Stimulated activated naive CD8-positive, alpha-beta T cell treated with anti-CD3 and anti-CD28 coated beads, Interleukin-15, amount 100 ng/mL, for 72 hours (primary cell): ENCODE measurements around the gene SBNO2.

ENCODE experiments used
- ATAC-seq: fragments of 150-1000 bp; cut with Tn5 transposase; 2 replicates; pipeline ENCODE4 v1.10.0; 2021; ENCODE audit warnings: mild to moderate bottlenecking, moderate library complexity
- DNase-seq, 2 donors: peaks; one replicate each; pipeline ENCODE4 v3.0.0; 2021 to 2022
- H3K27ac Mint-ChIP-seq, 2 donors: one replicate each; pipeline ENCODE4 v1.8.0; 2022; ENCODE audit warnings: mild to moderate bottlenecking in 2 of 2, mixed read lengths in 2 of 2, moderate library complexity in 2 of 2
- H3K27me3 Mint-ChIP-seq: one replicate; pipeline ENCODE4 v1.8.0; 2022; ENCODE audit warnings: mixed read lengths
- H3K4me1 Mint-ChIP-seq: one replicate; pipeline ENCODE4 v1.8.0; 2022; ENCODE audit warnings: mild to moderate bottlenecking, mixed read lengths
- H3K4me3 Mint-ChIP-seq, 2 donors: one replicate each; pipeline ENCODE4 v1.8.0; 2022; ENCODE audit warnings: mild to moderate bottlenecking in 2 of 2, mixed read lengths in 2 of 2, moderate library complexity in 1 of 2
- H3K9me3 Mint-ChIP-seq, 2 donors: one replicate each; pipeline ENCODE4 v1.8.0; 2022; ENCODE audit warnings: mixed read lengths in 2 of 2

The SBNO2 gene

GRCh38 chr19:1082165-1082927, 91.7 kb downstream of the SBNO2 start:
- H3K4me3 Mint-ChIP-seq: peak overlapping the region in 1 of 2 donors; percentile 29
- no peaks in the 10 kb centered on the region for H3K27me3 Mint-ChIP-seq
- peak; percentile 71 for ATAC-seq
- H3K9me3 Mint-ChIP-seq: no peaks in the 10 kb centered on the region
- H3K27ac Mint-ChIP-seq: peak overlapping the region in 1 of 2 donors; percentile 98
- DNase-seq: peak; percentile 83 to 85
- H3K4me1 Mint-ChIP-seq: peaks cover 93% of the 10 kb centered on the region

GRCh38 chr19:1081301-1082164, 92.5 kb downstream of the SBNO2 start:
- Mint-ChIP-seq H3K9me3 (no peaks in the 10 kb centered on the region), H3K4me1 (peaks cover 93% of the 10 kb centered on the region), H3K27ac (peak overlapping the region in 1 of 2 donors; percentile 98), H3K27me3 (no peaks in the 10 kb centered on the region), H3K4me3 (no peak overlapping the region)
- ATAC-seq (no peak), DNase-seq (peak in 1 of 2 donors; percentile 24)

GRCh38 chr19:1080360-1081161, 93.5 kb downstream of the SBNO2 start:
- Mint-ChIP-seq H3K27me3 (no peaks in the 10 kb centered on the region), H3K9me3 (no peaks in the 10 kb centered on the region), H3K27ac (peak overlapping the region in 1 of 2 donors; percentile 77), H3K4me1 (peaks cover 92% of the 10 kb centered on the region), H3K4me3 (peak overlapping the region in 1 of 2 donors; percentile 6)
- DNase-seq: peak in 1 of 2 donors; percentile 16
- no peak for ATAC-seq

- Mint-ChIP-seq H3K27me3 (no peaks in the 10 kb centered on the region), H3K27ac (peak overlapping the region in 1 of 2 donors; percentile 78), H3K4me3 (peak overlapping the region; percentile 49 to 53), H3K9me3 (no peaks in the 10 kb centered on the region), H3K4me1 (peaks cover 89% of the 10 kb centered on the region)
- peak; percentile 73 to 86 for DNase-seq
- ATAC-seq: peak; percentile 34
These were observed 94.4 kb downstream of the SBNO2 start for GRCh38 chr19:1079566-1080111.

GRCh38 chr19:1076951-1077350, 97.1 kb downstream of the SBNO2 start:
- peak overlapping the region; percentile 88 to 95 for H3K27ac Mint-ChIP-seq
- H3K27me3 Mint-ChIP-seq: no peaks in the 10 kb centered on the region
- peaks cover 87% of the 10 kb centered on the region for H3K4me1 Mint-ChIP-seq
- H3K4me3 Mint-ChIP-seq: peak overlapping the region; percentile 73 to 84
- no peaks in the 10 kb centered on the region for H3K9me3 Mint-ChIP-seq
- peak; percentile 91 to 95 for DNase-seq
- ATAC-seq: peak; percentile 86

- no peaks in the 10 kb centered on the region for H3K9me3 Mint-ChIP-seq
- no peak for DNase-seq
- no peaks in the 10 kb centered on the region for H3K27me3 Mint-ChIP-seq
- H3K4me1 Mint-ChIP-seq: peaks cover 83% of the 10 kb centered on the region
- peak overlapping the region; percentile 58 to 73 for H3K4me3 Mint-ChIP-seq
- peak overlapping the region in 1 of 2 donors; percentile 91 for H3K27ac Mint-ChIP-seq
- ATAC-seq: no peak
These were observed 98.1 kb downstream of the SBNO2 start for GRCh38 chr19:1076046-1076386.

GRCh38 chr19:1074544-1075283, 99.4 kb downstream of the SBNO2 start:
- Mint-ChIP-seq H3K27me3 (no peaks in the 10 kb centered on the region), H3K4me3 (peak overlapping the region; percentile 73 to 83), H3K9me3 (no peaks in the 10 kb centered on the region), H3K27ac (no peak overlapping the region), H3K4me1 (peaks cover 75% of the 10 kb centered on the region)
- ATAC-seq (peak; percentile 40), DNase-seq (peak; percentile 84 to 88)

- Mint-ChIP-seq H3K4me3 (peak overlapping the region; percentile 62 to 83), H3K27me3 (no peaks in the 10 kb centered on the region), H3K27ac (peak overlapping the region in 1 of 2 donors; percentile 95), H3K9me3 (no peaks in the 10 kb centered on the region), H3K4me1 (peaks cover 77% of the 10 kb centered on the region)
- ATAC-seq (peak; percentile 1), DNase-seq (peak in 1 of 2 donors; percentile 49)
These were observed 100.0 kb downstream of the SBNO2 start for GRCh38 chr19:1073956-1074517.

GRCh38 chr19:1073063-1073955, 100.8 kb downstream of the SBNO2 start:
- ATAC-seq: no peak
- Mint-ChIP-seq H3K4me3 (peak overlapping the region; percentile 9 to 83), H3K27ac (no peak overlapping the region), H3K27me3 (no peaks in the 10 kb centered on the region), H3K4me1 (peaks cover 81% of the 10 kb centered on the region), H3K9me3 (no peaks in the 10 kb centered on the region)
- DNase-seq: peak in 1 of 2 donors; percentile 30

GRCh38 chr19:1072371-1073015, 101.6 kb downstream of the SBNO2 start:
- peak overlapping the region; percentile 70 to 79 for H3K4me3 Mint-ChIP-seq
- no peak for DNase-seq
- no peak for ATAC-seq
- peak overlapping the region in 1 of 2 donors; percentile 31 for H3K27ac Mint-ChIP-seq
- H3K9me3 Mint-ChIP-seq: no peaks in the 10 kb centered on the region
- no peaks in the 10 kb centered on the region for H3K27me3 Mint-ChIP-seq
- peaks cover 73% of the 10 kb centered on the region for H3K4me1 Mint-ChIP-seq

- Mint-ChIP-seq H3K4me1 (peaks cover 68% of the 10 kb centered on the region), H3K27me3 (no peaks in the 10 kb centered on the region), H3K4me3 (peak overlapping the region; percentile 70 to 79), H3K9me3 (no peaks in the 10 kb centered on the region), H3K27ac (no peak overlapping the region)
- no peak for DNase-seq
- ATAC-seq: no peak
These were observed 102.9 kb downstream of the SBNO2 start for GRCh38 chr19:1070931-1071791.

- peak overlapping the region; percentile 93 for H3K4me3 Mint-ChIP-seq
- no peak overlapping the region for H3K27ac Mint-ChIP-seq
- no peaks in the 10 kb centered on the region for H3K9me3 Mint-ChIP-seq
- ATAC-seq (no peak), DNase-seq (no peak)
- peaks cover 68% of the 10 kb centered on the region for H3K4me1 Mint-ChIP-seq
- no peaks in the 10 kb centered on the region for H3K27me3 Mint-ChIP-seq
These were observed 103.5 kb downstream of the SBNO2 start for GRCh38 chr19:1070576-1070930.
